Lung (tissue), 12 donors: ENCODE measurements around the gene PRKCD. TPM values are rescaled to one million over a fixed set of nuclear protein-coding genes. Genes with fewer than 3 reads are reported as not detected.

Experiments used
- ATAC-seq: fragments of 200-7000 bp; cut with Tn5 transposase; one replicate; pipeline ENCODE4 v1.9.1; 2020; ENCODE audit warnings: moderate number of reproducible peaks; ENCODE audit not compliant: insufficient read depth, low FRiP score
- DNase-seq, 3 donors: peaks; one replicate each; pipeline ENCODE4 v3.0.0-alpha.2; 2013 to 2017
- H3K27ac ChIP-seq, 2 donors: one replicate each; pipeline ENCODE4 v1.5.1; 2013; ENCODE audit warnings: mild to moderate bottlenecking in 2 of 2, moderate library complexity in 2 of 2, control low read depth in 1 of 2, inconsistent platforms in 1 of 2, low read depth in 1 of 2, low read length in 1 of 2
- H3K27me3 ChIP-seq, 3 donors: one replicate each; pipeline ENCODE4 v1.5.1; 2013; ENCODE audit warnings: low read length in 2 of 3; ENCODE audit not compliant: control insufficient read depth in 3 of 3, insufficient read depth in 3 of 3
- H3K36me3 ChIP-seq, 4 donors: one replicate each; pipeline ENCODE4 v1.5.1; 2013; ENCODE audit warnings: low read length in 4 of 4, mild to moderate bottlenecking in 1 of 4, moderate library complexity in 1 of 4; ENCODE audit not compliant: control insufficient read depth in 4 of 4, insufficient read depth in 4 of 4
- H3K4me1 ChIP-seq, 5 donors: one replicate each; pipeline ENCODE4 v1.5.1; 2013; ENCODE audit warnings: low read length in 5 of 5, mild to moderate bottlenecking in 2 of 5, moderate library complexity in 1 of 5; ENCODE audit not compliant: control insufficient read depth in 5 of 5, insufficient read depth in 5 of 5
- H3K4me3 ChIP-seq: one replicate; pipeline ENCODE4 v1.5.1; 2013; ENCODE audit warnings: mild to moderate bottlenecking, control low read depth, moderate library complexity
- H3K9ac ChIP-seq, 2 donors: one replicate each; pipeline ENCODE4 v1.5.1; 2013; ENCODE audit warnings: low read length in 2 of 2, control low read depth in 1 of 2; ENCODE audit not compliant: insufficient read depth in 1 of 2
- H3K9me3 ChIP-seq, 4 donors: one replicate each; pipeline ENCODE4 v1.5.1; 2013; ENCODE audit warnings: low read length in 3 of 4, mild to moderate bottlenecking in 1 of 4, moderate library complexity in 1 of 4; ENCODE audit not compliant: control insufficient read depth in 4 of 4, insufficient read depth in 3 of 4
- CTCF ChIP-seq: IDR thresholded peaks from 2 replicates; pipeline ENCODE4 v1.5.1; 2012; ENCODE audit warnings: mild to moderate bottlenecking; ENCODE audit errors: control extremely low read depth, extremely low read depth
- WGBS, 2 donors: extraction: QIAGEN DNeasy Blood & Tissue Kit; methylation state at CpG; one replicate each; pipeline ENCODE4 v1.1.7; 2013; 5-methylcytosine and 5-hydroxymethylcytosine counted together
- polyA plus RNA-seq, 2 donors: library from polyadenylated mRNA; stranded (reverse); fragments of 200-250 nt; gene quantifications; one replicate each; pipeline ENCODE4 v1.2.1, GENCODE V29; 2013
- total RNA-seq, 2 donors: library from RNA; depleted of rRNA in 1 of 2; stranded (reverse); fragments of >200 nt in 1 of 2; gene quantifications; one replicate each; pipeline ENCODE4 v1.2.1, GENCODE V29; 2014 to 2021
- donor health status: control.
- donor health status: control.
- donor health status: Bipolar disorder and iron deficiency.
- donor health status: healthy.
- donor health status: DM: yes; HTN: yes; CAD: no.

PRKCD gene
- total and polyA plus RNA-seq, 4 donors: 34.9 to 85.2 (median 65.9) TPM

GRCh38 chr3:53216723-53217122 lies 55.7 kb downstream of the PRKCD start:
- no peak for TF ChIP-seq CTCF
- Histone ChIP-seq H3K9ac (no peak overlapping the region), H3K36me3 (no peaks in the 10 kb centered on the region), H3K27ac (no peak overlapping the region), H3K9me3 (no peaks in the 10 kb centered on the region), H3K4me3 (no peak overlapping the region), H3K27me3 (no peaks in the 10 kb centered on the region), H3K4me1 (no peaks in the 10 kb centered on the region)
- DNase-seq (no peak), ATAC-seq (no peak)
- 33 to 42% methylated on average over 3 of the region's 3 CpGs for WGBS, 2 donors

- Histone ChIP-seq H3K4me1 (no peaks in the 10 kb centered on the region), H3K27me3 (no peaks in the 10 kb centered on the region), H3K4me3 (no peak overlapping the region), H3K9me3 (no peaks in the 10 kb centered on the region), H3K9ac (no peak overlapping the region), H3K27ac (no peak overlapping the region), H3K36me3 (no peaks in the 10 kb centered on the region)
- 74 to 93% methylated on average over 2 of the region's 2 CpGs for WGBS, 2 donors
- no peak for ATAC-seq
- DNase-seq: no peak
- no peak for TF ChIP-seq CTCF
Measured at GRCh38 chr3:53217175-53217574, 56.2 kb downstream of the PRKCD start.

- DNase-seq: peak in 1 of 3 donors; percentile 10
Measured at GRCh38 chr3:53218131-53218530, 57.1 kb downstream of the PRKCD start.

More at GRCh38 chr3:53218131-53218530, 57.1 kb downstream of the PRKCD start:
- 48 to 74% methylated on average over 2 of the region's 2 CpGs for WGBS, 2 donors
- Histone ChIP-seq H3K4me3 (no peak overlapping the region), H3K36me3 (peaks cover 0 to 2% (median 0%) of the 10 kb centered on the region in 4 donors), H3K9me3 (no peaks in the 10 kb centered on the region), H3K27ac (no peak overlapping the region), H3K27me3 (no peaks in the 10 kb centered on the region), H3K4me1 (no peaks in the 10 kb centered on the region), H3K9ac (no peak overlapping the region)
- TF ChIP-seq CTCF: no peak
- ATAC-seq: no peak
